ENCODE results near the gene SNX20.

SNX20 gene

DNA sequence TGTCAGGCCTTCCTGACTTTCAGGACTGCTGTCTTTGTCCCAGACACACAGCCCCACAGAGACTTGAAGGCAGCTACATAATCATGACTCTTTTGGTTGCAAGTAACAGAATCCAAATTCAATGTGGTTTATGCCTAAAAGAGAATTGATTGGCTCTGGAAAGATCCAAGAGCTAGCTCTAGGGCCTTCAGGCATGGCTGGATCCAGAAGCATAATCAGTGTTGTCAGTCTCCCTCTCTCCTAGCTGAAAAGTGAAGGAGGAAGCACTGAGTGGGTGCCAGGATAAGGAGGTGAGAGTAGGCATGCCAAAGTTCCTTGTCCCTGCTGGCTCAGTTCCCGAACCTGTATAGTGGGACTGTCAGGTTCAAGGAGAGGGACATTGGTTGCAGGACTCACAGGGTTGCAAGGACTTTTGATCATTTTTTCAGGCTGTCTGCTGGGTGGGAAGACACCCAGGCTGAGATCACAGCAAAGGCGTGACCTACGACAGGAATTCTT lies 25.5 kb downstream of the SNX20 start:
- no peak for DNase-seq (ENCODE audit: insufficient read length, low spot score)
- TF ChIP-seq CTCF (IDR thresholded peaks at IDR 0.05; ENCODE audit: insufficient read depth, missing control alignments), result no peak
- FAIRE-seq, result no peak

- DNase-seq (ENCODE audit: insufficient read length, low spot score) (no peak), FAIRE-seq (no peak)
- no peak for TF ChIP-seq CTCF (IDR thresholded peaks at IDR 0.05; ENCODE audit: insufficient read depth, missing control alignments)
These were observed 27.2 kb downstream of the SNX20 start for GRCh38 chr16:50653633-50654519.

GRCh38 chr16:50652836-50653425 lies 28.2 kb downstream of the SNX20 start:
- no peak for FAIRE-seq
- no peak for DNase-seq (ENCODE audit: insufficient read length, low spot score)
- no peak for TF ChIP-seq CTCF (IDR thresholded peaks at IDR 0.05; ENCODE audit: insufficient read depth, missing control alignments)

DNA sequence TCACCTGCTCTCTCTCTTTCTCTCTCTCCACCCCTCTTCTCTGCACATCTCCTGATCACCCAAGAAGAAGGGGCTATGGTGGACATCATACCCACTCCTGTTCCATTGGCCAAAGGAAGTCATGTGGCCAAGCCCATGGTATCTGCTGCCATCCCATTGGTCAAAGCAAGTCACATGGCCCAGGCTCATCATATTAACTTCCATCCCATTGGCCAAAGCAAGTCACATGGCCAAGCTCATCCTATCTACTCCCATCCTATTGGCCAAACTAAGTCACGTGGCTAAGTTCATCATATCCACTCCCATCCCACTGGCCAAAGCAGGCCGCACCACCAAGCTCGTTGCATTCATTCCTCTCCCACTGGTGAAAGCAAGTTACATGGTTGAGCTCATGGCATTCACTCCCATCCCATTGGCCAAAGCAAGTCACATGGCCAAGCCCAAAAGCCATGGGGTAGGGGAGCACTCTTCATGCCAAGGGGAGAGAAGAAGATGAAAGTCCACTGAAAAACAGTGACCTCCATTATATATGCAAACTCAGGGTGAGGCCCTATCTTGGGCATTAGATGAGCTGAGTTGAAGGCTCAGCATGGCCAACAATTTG lies 29.2 kb downstream of the SNX20 start:
- FAIRE-seq (no peak), DNase-seq (ENCODE audit: insufficient read length, low spot score) (no peak)
- TF ChIP-seq CTCF (IDR thresholded peaks at IDR 0.05; ENCODE audit: insufficient read depth, missing control alignments), result no peak

DNA sequence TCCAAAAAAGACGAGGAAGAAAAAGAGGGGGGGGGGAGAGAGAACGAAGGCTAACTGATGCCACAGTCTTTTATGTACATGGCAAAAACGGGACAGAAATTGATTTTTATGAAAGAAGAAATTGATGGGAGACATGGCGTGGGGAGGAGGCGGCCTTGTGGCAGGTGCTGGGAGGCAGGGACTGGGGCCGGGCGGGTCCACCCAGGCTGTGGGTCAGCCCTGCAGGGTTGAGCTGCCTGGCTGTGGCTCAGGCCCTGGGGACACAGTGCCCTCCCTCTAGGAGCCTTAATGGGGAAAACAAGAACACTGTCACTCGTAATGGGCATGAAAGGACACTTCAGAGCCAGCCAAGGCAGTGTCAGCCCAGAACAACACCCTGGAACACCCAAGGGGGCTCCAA lies 34.8 kb downstream of the SNX20 start:
- FAIRE-seq (no peak), DNase-seq (ENCODE audit: insufficient read length, low spot score) (no peak)
- TF ChIP-seq CTCF (IDR thresholded peaks at IDR 0.05; ENCODE audit: insufficient read depth, missing control alignments), result no peak

- DNase-seq (ENCODE audit: insufficient read length, low spot score) (no peak), FAIRE-seq (no peak)
- no peak for TF ChIP-seq CTCF (IDR thresholded peaks at IDR 0.05; ENCODE audit: insufficient read depth, missing control alignments)
These were observed 35.4 kb downstream of the SNX20 start for GRCh38 chr16:50645563-50646220.
